ENCODE data around the gene SFR1. TPM values are rescaled to one million over a fixed set of nuclear protein-coding genes. Genes with fewer than 3 reads are reported as not detected.

Gene SFR1
- total RNA-seq, 4 donors from 2014 or later = 2.5 to 5.8 (median 5.3) TPM

GRCh38 chr10:104128214-104128613 lies 6.2 kb downstream of the SFR1 start:
- no peaks in the 10 kb centered on the region for H3K27me3 ChIP-seq
- no peaks in the 10 kb centered on the region for H3K36me3 ChIP-seq
- TF ChIP-seq POLR2A (IDR thresholded peaks at IDR 0.05) (no peak), CTCF (IDR thresholded peaks at IDR 0.05) (no peak)
- H3K4me1 ChIP-seq = no peaks in the 10 kb centered on the region
- no peak overlapping the region for H3K4me3 ChIP-seq
- no peak for DNase-seq
- H3K27ac ChIP-seq = no peak overlapping the region
- H3K9me3 ChIP-seq = no peaks in the 10 kb centered on the region

DNA sequence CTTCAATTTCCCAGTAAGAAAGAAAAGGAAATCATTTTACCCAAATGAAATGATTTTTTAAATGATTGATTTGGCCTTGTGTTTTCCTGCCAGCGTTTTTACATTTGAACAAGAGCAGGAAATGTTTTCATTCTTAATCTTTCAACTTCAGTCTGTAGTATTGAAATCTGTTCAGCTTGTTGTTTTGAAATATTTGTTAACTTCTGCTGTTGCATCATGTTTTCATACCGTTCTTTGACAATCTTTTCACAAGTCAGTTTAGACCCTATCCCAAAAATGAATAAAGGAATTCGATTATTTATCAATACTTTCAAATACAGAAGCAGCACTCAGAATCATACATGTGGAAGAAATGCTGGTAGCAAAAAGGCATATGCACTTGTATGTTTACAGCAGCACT lies 8.1 kb downstream of the SFR1 start:
- H3K9me3 ChIP-seq = no peaks in the 10 kb centered on the region
- H3K27ac ChIP-seq = no peak overlapping the region
- no peaks in the 10 kb centered on the region for H3K4me1 ChIP-seq
- no peaks in the 10 kb centered on the region for H3K36me3 ChIP-seq
- no peaks in the 10 kb centered on the region for H3K27me3 ChIP-seq
- TF ChIP-seq CTCF (IDR thresholded peaks at IDR 0.05) (no peak), POLR2A (IDR thresholded peaks at IDR 0.05) (no peak)
- DNase-seq = no peak
- no peak overlapping the region for H3K4me3 ChIP-seq

DNA sequence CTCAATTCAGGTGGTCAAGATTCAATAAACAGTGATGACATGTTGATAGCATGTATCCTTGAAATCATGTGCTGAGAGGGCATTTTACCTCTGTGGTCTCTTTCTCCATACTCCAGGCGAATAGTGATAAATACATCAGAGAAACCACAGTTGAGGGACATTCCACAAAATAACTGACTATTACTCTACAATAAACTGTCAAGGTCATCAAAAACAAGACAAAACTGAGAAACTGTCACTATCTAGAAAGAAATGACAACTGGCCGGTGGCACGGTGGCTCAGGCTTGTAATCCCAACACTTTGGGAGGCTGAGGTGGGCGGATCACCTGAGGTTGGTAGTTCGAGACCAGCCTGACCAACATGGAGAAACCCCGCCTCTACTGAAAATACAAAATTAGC lies 16.2 kb downstream of the SFR1 start:
- Histone ChIP-seq H3K27ac (no peak overlapping the region), H3K4me3 (no peak overlapping the region), H3K27me3 (no peaks in the 10 kb centered on the region), H3K36me3 (no peaks in the 10 kb centered on the region), H3K4me1 (no peaks in the 10 kb centered on the region), H3K9me3 (no peaks in the 10 kb centered on the region)
- TF ChIP-seq CTCF (IDR thresholded peaks at IDR 0.05) (no peak), POLR2A (IDR thresholded peaks at IDR 0.05) (no peak)
- no peak for DNase-seq

- no peak for DNase-seq
- no peaks in the 10 kb centered on the region for H3K27me3 ChIP-seq
- TF ChIP-seq CTCF (IDR thresholded peaks at IDR 0.05) = peak in 1 of 6 experiments; percentile 13
- TF ChIP-seq POLR2A (IDR thresholded peaks at IDR 0.05) = no peak
- no peaks in the 10 kb centered on the region for H3K36me3 ChIP-seq
- H3K27ac ChIP-seq = no peak overlapping the region
- no peak overlapping the region for H3K4me3 ChIP-seq
- H3K4me1 ChIP-seq = no peaks in the 10 kb centered on the region
- no peaks in the 10 kb centered on the region for H3K9me3 ChIP-seq
Measured at GRCh38 chr10:104139221-104139620, 17.2 kb downstream of the SFR1 start.

- Histone ChIP-seq H3K9me3 (no peaks in the 10 kb centered on the region), H3K27ac (no peak overlapping the region), H3K4me3 (no peak overlapping the region), H3K27me3 (no peaks in the 10 kb centered on the region), H3K4me1 (no peaks in the 10 kb centered on the region), H3K36me3 (no peaks in the 10 kb centered on the region)
- TF ChIP-seq CTCF (IDR thresholded peaks at IDR 0.05) (no peak), POLR2A (IDR thresholded peaks at IDR 0.05) (no peak)
- DNase-seq = no peak
Measured at GRCh38 chr10:104142081-104142480, 20.1 kb downstream of the SFR1 start.

GRCh38 chr10:104143829-104144228 lies 21.9 kb downstream of the SFR1 start:
- no peak overlapping the region for H3K27ac ChIP-seq
- H3K36me3 ChIP-seq = no peaks in the 10 kb centered on the region
- no peaks in the 10 kb centered on the region for H3K4me1 ChIP-seq
- H3K9me3 ChIP-seq = no peaks in the 10 kb centered on the region
- no peak for DNase-seq
- H3K27me3 ChIP-seq = no peaks in the 10 kb centered on the region
- no peak for TF ChIP-seq POLR2A (IDR thresholded peaks at IDR 0.05)
- no peak for TF ChIP-seq CTCF (IDR thresholded peaks at IDR 0.05)
- H3K4me3 ChIP-seq = no peak overlapping the region

Measured in Peyer's patch (tissue), 4 donors.